ENCODE measurements around the gene UGP2. TPM values are rescaled to one million over a fixed set of nuclear protein-coding genes. Genes with fewer than 3 reads are reported as not detected.

UGP2 gene
- total RNA-seq, 2 donors from 2014 or later = 57.3 to 68.6 TPM

DNA sequence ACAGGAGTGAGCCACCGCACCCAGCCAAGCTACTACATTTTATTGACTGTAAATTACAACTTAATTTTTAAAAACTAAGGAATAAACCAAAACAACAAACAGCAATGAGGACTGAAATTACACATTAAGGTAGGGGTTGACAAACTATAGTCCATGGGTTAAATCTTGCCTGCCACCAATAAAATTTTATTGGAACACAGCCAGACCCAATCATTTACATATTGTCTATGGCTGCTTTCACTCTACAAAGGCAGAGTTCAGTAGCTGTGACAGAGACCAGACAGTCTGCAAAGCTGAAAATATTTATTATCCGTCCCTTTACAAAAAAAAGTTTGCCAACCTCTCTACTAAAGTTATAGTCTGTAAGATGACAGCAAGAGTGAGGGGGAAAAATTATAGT, 24.3 kb upstream of the UGP2 start:
- Histone ChIP-seq H3K4me3 (no peak overlapping the region), H3K27me3 (replicated peaks; ENCODE audit: insufficient read depth) (no peaks in the 10 kb centered on the region), H3K4me1 (replicated peaks) (no peaks in the 10 kb centered on the region), H3K36me3 (no peaks in the 10 kb centered on the region), H3K9me3 (no peaks in the 10 kb centered on the region), H3K27ac (no peak overlapping the region)
- TF ChIP-seq POLR2AphosphoS5 (IDR thresholded peaks at IDR 0.05) (no peak), POLR2A (IDR thresholded peaks at IDR 0.05) (no peak)
- TF ChIP-seq, protein P1, sequence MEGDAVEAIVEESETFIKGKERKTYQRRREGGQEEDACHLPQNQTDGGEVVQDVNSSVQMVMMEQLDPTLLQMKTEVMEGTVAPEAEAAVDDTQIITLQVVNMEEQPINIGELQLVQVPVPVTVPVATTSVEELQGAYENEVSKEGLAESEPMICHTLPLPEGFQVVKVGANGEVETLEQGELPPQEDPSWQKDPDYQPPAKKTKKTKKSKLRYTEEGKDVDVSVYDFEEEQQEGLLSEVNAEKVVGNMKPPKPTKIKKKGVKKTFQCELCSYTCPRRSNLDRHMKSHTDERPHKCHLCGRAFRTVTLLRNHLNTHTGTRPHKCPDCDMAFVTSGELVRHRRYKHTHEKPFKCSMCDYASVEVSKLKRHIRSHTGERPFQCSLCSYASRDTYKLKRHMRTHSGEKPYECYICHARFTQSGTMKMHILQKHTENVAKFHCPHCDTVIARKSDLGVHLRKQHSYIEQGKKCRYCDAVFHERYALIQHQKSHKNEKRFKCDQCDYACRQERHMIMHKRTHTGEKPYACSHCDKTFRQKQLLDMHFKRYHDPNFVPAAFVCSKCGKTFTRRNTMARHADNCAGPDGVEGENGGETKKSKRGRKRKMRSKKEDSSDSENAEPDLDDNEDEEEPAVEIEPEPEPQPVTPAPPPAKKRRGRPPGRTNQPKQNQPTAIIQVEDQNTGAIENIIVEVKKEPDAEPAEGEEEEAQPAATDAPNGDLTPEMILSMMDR (IDR thresholded peaks at IDR 0.05) = no peak
- no peak for DNase-seq (ENCODE audit: low spot score)
- intact Hi-C loops (cut with DNase I) = no loop called here
- WGBS = 42% methylated on average over 2 of the region's 2 CpGs

- no peak for DNase-seq (ENCODE audit: low spot score)
- Histone ChIP-seq H3K4me1 (replicated peaks) (no peaks in the 10 kb centered on the region), H3K27me3 (replicated peaks; ENCODE audit: insufficient read depth) (no peaks in the 10 kb centered on the region), H3K27ac (no peak overlapping the region), H3K4me3 (no peak overlapping the region), H3K9me3 (no peaks in the 10 kb centered on the region), H3K36me3 (no peaks in the 10 kb centered on the region)
- intact Hi-C loops (cut with DNase I) = no loop called here
- TF ChIP-seq, protein P1 (IDR thresholded peaks at IDR 0.05) = no peak
- TF ChIP-seq POLR2A (IDR thresholded peaks at IDR 0.05) = no peak
- TF ChIP-seq POLR2AphosphoS5 (IDR thresholded peaks at IDR 0.05) = no peak
- WGBS = 81% methylated on average over 2 of the region's 2 CpGs
Observed at GRCh38 chr2:63818271-63818670, 23.4 kb upstream of the UGP2 start.

- Histone ChIP-seq H3K36me3 (no peaks in the 10 kb centered on the region), H3K4me3 (no peak overlapping the region), H3K27ac (no peak overlapping the region), H3K9me3 (no peaks in the 10 kb centered on the region), H3K4me1 (replicated peaks) (no peaks in the 10 kb centered on the region), H3K27me3 (replicated peaks; ENCODE audit: insufficient read depth) (no peaks in the 10 kb centered on the region)
- intact Hi-C loops (cut with DNase I) = no loop called here
- WGBS = 57% methylated on average over 3 of the region's 3 CpGs
- no peak for TF ChIP-seq POLR2A (IDR thresholded peaks at IDR 0.05)
- TF ChIP-seq, protein P1 (IDR thresholded peaks at IDR 0.05) = no peak
- no peak for TF ChIP-seq POLR2AphosphoS5 (IDR thresholded peaks at IDR 0.05)
- no peak for DNase-seq (ENCODE audit: low spot score)
Observed at GRCh38 chr2:63819256-63819655, 22.4 kb upstream of the UGP2 start.

DNA sequence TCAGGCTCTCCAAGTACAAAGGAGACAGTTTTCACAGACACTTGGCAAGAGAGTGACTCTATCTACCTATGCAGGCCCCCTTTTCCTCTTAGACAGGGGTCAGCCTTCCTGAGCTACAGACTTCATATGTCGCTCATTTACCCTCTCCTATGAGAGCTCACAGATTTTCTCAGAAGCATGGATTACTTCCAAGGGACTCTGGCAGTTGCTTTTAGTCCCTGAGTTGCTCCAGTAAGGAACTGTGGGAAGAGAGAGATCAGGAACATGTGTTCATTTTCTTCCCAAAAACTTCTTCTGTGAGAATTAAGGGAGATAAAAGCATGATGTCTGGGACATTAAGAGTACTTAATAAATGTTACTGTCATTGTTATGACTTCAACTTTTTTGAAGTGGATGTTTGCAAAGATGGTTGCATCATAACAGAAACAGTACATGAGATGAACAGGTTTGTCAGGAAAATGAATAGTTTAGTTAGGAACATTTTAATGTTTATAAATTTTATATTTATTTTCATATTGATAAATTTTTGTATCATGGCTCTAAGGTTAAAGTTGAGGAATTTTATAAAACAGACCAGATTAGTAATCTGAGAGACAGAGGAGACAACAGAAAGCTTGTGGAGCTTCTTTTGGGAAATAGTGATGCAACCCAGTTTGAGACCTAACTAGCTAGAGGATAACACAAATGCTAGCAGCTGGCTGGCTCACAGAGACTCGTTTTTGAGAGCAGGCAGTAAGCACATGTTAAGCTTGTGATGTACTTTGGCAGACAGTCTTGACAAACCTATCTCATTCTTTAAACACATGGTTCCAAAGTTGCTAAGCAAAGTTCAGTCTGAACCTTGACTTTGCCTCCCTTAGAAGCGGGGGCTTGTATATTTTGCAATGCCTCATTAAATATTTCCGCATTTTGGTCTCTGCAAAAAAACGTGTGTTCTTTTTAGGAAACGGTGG, 21.7 kb upstream of the UGP2 start:
- TF ChIP-seq POLR2A (IDR thresholded peaks at IDR 0.05) (no peak), POLR2AphosphoS5 (IDR thresholded peaks at IDR 0.05) (no peak)
- TF ChIP-seq, protein P1 (IDR thresholded peaks at IDR 0.05) = no peak
- Histone ChIP-seq H3K4me1 (replicated peaks) (no peaks in the 10 kb centered on the region), H3K27ac (no peak overlapping the region), H3K36me3 (no peaks in the 10 kb centered on the region), H3K9me3 (no peaks in the 10 kb centered on the region), H3K27me3 (replicated peaks; ENCODE audit: insufficient read depth) (no peaks in the 10 kb centered on the region), H3K4me3 (no peak overlapping the region)
- intact Hi-C loops (cut with DNase I) = no loop called here
- DNase-seq (ENCODE audit: low spot score) = no peak
- WGBS = 43% methylated on average over 6 of the region's 6 CpGs

DNA sequence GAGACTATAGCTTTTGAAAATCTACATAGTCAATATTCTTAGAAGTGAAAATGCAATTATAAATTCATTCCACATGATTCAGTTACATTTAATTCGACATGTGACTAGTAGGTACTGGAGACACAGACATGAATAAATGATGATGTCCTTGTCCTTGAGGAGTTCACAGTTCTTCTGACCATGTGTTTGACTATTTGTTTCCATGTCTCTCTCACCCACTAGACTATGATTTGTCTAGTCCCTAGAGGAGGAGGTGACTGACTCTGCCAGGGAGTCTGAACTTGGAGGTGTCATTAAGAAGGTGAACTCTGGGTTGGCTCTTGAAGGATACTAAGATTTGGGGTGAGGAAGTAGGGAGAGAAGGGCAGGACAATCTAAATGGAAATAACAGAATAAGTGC, 20.7 kb upstream of the UGP2 start:
- intact Hi-C loops (cut with DNase I) = no loop called here
- DNase-seq (ENCODE audit: low spot score) = no peak
- Histone ChIP-seq H3K9me3 (no peaks in the 10 kb centered on the region), H3K27ac (no peak overlapping the region), H3K36me3 (no peaks in the 10 kb centered on the region), H3K4me1 (replicated peaks) (no peaks in the 10 kb centered on the region), H3K4me3 (no peak overlapping the region), H3K27me3 (replicated peaks; ENCODE audit: insufficient read depth) (no peaks in the 10 kb centered on the region)
- 94% methylated on average over 1 of the region's 1 CpG for WGBS
- TF ChIP-seq, protein P1 (IDR thresholded peaks at IDR 0.05) = no peak
- TF ChIP-seq POLR2AphosphoS5 (IDR thresholded peaks at IDR 0.05) = no peak
- TF ChIP-seq POLR2A (IDR thresholded peaks at IDR 0.05) = no peak
